GF-D8 (cell line): ENCODE data around the gene KCNQ4.

Experiments
- DNase-seq: peaks from one replicate; lab custom pipeline; 2025; lab: John Stamatoyannopoulos, UW

KCNQ4 gene

DNA sequence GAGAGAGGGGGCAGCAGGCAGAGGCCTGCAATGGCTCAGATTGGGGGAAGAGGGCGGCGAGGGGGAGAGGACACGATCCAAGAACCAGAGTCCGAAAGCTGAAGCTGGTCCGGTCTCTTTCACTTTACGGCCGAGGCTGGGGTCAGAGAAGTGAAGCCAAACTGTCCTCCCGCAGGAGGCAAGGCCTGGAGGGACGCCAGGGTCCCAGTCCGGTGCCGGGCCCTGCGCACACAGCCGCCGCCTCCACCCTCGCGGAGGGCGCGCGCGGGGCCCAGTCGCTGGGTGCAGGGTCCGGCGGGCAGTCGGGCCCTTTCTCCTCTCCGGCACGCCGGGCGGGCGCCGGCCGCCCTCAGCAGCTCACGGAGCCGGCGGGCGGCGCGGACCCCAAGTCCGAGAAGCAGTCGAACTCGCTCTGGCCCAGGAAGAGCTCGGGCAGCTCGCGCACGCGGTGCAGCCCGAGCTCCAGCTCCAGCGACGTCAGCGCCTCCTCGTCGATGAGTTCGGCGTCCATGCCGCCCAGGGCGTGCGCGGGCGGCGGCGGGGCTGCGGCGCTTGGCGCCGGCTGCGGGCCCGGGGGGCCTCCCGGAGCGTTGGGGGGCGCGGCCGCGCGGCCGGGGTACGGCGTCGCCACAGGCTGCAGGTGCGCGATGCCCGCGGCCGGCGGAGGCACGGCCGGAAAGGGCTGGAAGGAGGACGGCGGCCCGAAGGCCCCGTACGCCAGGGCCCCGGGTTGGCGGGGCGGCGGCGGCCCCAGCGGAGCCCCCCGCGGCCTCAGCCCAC lies 77.8 kb downstream of the KCNQ4 start:
- DNase-seq = no peak

DNA sequence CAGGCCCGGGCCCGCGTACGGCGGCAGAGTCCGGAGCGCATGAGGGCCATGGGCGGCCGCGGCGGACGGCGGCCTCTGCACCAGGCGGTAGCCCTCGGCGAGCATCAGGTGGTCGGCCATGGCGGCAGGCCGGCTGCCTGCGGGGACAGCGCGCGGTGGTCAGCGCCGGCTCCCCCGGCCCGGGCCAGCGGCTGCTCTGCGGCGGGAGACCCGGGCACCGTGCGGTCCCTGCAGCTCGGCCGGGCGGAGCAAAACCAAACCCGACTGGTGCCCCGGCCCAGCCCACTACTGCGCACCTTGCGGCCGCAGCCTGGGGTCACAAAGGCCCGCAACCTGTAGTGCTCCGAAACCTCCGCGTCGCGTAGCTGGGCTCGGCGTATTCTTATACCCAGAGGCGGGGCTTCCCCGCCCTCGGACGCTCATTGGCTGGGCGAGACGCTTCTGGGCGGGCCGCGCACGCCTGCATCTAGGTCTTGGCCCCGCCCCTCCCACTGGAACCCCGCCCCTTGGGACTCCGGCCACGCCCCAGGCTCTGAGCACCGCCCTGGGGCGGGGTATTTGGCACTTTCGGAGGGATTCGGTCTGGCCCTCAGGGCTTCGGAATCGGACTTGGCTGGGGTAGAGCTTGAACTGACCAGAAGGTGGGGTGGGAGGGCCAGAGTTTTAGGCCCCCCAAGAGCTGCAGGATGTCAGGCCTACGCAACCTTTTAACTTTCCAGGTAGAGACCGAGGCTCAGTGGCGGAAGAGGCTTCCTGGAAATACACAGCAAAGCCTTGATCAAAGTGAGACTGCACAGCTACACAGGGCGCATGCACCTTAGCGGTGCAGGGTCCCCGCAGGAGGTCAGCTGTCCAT lies 78.6 kb downstream of the KCNQ4 start, which contains the start of gene CITED4:
TSS of gene CITED4 (minus strand) at position 356 of the 856 bp plus-strand sequence. CDS start at position 120, 236 bp downstream.
- peak; percentile 84 for DNase-seq

DNA sequence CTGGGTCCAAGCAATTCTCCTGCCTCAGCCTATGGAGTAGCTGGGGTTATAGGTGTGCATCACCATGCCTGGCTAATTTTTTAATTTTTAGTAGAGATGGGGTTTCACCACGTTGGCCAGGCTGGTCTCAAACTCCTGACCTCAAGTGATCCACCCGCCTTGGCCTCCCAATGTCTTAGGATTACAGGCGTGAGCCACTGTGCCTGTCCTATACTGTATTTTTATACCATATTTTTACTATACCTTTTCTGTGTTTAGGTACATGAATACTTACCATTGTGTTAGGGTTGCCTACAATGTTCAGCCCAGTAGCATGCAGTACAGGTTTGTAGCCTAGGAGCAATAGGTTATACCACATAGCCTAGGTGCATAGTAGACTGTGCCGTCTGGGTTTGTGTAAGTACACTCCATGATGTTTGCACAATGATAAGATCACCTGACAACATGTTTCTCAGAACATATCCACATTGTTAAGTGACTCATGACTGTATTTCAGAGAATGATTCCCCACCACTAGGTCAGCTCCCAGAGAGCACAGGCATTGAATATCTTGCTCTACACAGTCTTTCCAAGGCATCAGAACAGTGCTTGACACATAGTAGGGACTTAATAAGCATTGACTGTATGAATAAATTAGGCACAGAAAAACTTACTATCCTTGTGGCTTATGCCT lies 84.6 kb downstream of the KCNQ4 start:
- DNase-seq = no peak

DNA sequence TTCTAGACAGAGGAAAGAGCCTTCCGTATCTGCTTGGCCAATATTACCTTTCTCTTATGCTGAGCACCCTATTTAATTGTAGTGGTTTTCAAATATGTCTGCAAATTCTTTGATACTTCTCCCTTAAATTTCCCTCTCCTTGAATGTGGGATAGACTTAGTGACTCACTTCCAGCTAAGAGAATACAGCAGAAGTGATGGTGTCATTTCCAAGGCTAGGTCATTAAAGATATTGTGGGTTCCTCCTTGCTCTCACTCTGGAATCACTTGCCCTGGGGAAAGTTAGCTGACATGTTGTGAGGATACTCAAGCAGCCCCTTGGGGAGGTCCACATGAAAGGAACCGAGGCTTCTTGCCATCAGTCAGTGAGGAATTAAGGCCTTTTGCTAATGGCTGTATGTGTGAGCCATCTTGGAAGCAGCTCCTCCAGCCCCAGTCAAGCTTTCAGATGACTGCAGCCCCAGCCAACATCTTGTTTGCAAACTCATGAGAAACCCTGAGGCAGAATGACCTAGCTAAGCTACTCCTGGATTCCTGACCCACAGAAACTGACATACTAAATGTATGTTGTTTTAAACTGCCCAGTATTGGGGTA lies 86.6 kb downstream of the KCNQ4 start:
- no peak for DNase-seq

DNA sequence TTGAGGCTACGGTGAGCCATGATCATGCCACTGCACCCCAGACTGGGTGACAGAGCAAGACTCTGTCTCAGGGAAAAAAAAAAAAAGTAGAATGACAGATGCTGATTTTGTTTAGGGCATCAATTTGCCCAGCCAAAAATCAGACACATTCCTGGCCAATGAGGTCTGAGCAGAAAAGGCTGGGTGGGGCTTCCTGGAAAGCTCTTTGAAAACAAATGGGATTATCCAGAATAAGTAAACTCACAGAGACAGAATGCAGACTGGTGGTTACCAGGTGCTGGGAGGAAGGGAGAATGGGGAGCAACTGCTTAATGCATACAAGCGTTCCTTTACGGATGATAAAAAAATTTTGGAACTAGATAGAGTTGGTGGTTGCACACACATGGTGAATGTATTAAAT lies 88.7 kb downstream of the KCNQ4 start:
- no peak for DNase-seq

DNA sequence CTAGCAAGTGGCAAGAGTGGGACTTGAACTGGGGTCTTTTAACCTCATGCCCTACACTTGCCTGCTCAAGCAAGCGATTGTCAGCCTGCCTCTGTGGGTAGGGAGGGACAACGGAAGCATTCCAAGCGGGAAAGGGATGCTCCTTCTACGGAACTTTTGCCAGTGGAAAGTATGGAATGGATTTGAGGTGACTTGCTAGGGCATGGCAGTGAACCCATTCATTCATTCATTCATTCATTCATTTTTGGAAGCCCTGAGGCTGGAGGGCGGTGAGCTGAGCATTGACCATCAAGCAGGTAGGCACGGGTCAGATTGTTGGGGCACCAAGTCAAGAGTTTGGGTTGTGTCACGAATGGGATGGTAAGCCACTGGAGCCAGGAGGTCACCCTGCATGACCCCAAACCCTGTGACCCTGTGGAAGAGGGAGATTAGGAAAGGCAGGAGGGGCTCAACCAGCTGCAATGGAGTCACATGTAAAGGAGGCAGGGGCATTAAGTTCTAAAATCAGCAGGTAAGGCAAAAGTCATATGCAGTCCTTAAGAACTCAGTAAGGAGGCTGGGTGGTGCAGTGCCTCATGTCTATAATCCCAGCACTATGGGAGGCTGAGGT lies 90.4 kb downstream of the KCNQ4 start:
- DNase-seq = no peak

DNA sequence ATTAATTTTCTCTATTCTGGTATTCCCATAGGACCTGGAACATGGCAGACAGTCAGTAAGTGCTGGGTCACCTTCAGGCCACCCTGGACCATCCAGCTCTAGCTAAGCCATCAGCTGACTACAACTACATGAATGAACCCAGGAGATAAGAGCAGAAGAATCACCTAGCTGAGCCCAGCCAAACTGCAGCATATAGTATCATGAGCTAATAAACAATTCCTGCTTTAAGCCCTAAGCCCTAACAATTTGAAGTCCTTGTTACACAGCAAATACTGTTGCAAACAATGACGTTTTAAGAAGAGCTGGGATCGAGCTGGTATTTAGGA lies 92.8 kb downstream of the KCNQ4 start:
- DNase-seq = no peak

DNA sequence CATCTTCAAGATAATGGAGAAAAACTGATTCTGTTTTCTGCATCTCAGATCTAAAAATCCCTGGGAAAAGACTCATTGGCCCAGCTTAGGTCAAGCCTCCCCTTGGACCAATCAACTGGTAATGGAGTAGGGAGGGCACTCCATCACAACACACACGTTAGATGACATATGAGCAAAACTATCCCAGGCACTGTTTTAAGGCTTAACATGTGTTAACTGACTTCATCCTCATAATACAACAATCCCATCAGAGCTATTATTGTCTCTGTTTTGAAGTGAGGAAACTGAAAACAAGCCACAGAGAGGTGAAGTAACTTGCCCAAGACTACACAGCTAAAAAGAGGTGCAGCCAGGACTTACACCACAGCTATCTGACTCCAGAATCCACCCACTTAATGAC lies 93.3 kb downstream of the KCNQ4 start:
- no peak for DNase-seq

DNA sequence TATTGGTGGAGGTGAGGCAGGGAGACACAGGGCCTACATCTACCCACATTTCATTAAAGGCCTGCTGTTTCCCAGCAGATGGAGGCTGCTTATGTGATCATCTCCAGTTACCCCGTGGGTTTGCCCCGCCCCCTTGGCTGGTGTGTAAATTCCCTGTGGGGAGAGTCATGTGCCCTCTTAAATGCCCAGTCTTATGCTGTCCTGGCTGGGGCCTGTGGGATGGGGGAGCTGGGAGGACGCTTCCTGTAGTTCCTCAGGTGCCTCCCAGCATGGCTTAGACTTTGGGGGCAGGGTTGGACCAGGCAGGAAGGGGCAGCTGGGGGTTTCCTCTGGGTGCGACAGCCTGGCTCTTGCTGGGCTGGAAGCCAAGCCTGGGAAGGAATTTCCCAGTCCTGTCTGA lies 94.1 kb downstream of the KCNQ4 start:
- no peak for DNase-seq

DNA sequence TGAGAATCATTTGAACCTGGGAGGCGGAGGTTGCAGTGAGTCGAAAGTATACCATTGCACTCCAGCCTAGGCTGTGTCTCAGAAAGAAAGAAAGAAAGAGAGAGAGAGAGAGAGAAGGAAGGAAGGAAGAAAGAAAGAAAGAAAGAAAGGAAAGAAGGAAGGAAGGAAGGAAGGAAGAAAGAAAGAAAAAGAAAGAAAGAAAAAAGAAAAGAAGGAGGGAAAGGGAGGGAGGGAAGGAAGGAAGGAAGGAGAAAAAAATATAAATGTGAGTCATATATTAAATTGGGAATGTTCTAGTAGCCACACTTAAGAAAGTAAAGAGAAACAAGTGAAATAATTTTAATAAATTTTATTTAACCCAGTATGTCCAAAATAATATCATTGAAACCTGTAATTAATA lies 95.3 kb downstream of the KCNQ4 start:
- no peak for DNase-seq

DNA sequence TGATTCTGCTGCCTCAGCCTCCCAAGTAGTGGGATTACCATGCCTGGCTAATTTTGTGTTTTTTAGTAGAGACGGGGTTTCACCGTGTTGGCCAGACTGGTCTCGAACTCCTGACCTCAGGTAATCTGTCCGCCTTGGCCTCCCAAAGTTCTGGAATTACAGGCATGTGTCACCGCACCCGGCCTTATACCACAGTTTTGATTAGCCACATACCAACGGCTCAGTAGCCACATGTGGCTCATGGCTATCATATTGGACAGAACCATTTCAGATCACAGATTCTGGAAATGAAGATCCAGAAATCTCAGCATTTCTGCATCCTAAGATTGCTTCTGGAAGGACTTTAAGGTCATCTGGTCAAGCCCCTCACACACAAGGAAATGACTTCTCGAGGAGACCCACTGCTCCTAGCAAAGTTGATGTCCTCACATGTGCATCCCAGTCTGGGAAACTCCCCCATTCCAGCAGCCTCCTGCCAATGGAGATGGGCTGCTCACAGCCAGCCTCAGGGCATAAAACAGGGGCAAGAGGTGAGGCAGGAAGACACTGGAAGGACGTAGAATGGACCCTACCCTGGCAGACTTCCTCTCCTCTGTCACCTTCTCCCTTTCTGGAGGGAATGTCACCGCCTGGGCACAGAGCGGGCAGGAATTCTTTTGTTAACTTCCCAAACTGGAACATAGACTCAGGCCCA lies 96.0 kb downstream of the KCNQ4 start:
- no peak for DNase-seq

DNA sequence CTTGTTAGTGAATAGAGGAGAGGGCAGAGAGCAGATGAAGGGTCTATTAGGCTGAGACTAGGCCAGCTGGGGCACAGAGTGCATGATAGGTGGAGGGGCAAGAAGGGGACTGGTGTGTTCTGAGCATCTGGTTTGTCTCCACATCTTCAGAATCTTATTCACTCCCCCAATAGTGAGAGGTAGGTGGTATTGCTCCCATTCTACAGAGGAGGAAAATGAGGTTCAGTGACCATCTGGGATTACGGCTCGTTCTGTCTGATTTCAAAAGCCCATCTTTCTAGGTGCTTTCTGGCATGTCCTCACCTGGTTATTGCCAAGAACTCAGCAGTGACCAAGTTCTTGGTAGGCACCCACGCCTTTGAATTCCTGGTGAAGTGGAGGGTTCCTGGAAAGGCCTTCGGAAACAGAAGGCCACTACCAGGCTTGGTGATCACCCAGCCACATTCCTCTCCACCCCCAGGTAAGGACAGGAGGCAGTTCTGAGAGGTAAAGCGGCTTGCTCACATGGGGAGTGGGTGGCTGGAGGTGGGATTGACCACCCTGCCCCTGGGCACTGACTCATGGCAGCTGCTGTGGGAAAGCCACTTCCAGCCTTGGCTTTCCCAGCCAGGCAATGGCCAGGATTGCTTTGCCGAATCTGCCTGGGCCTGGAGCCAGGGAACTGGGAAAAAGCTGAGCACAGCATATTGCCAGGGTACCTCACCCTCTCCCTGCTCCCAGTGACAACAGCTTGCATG lies 97.4 kb downstream of the KCNQ4 start:
- DNase-seq = no peak

DNA sequence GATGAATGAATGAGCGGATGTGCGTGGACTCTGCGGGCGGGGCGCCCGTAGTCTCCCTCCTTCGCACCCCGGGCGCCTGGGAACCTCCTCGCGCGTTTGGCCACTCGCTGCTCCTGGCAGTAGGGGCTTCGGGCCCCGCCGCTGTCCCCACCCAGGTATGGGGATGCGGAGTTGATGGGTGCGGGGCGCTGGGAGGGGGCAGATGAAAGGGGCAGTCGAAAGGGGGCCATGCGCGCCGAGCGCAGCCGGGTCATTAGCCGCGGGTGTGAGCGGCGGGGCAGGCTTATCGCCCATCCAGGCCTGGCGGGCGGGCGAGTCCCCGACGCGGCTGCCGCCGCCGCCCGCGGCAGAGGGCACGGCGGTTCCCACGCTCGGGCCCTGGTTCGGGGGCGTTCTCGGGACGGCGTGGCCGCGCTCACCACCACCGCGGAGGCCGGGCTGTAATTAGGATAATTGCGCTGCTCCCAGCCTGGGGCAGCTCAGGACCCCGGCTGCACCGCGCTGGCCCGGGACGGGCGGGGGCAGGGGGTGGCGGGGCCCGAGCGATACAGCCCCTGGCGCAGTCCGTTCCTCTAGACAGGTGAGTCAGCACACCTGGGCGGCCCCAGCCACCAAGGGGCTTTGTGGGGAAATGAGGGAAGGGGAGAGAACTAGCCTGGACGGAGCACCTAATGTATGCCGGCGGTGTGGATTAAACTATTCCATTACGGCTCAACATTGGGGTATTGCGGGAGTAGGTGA lies 100.6 kb downstream of the KCNQ4 start:
- no peak for DNase-seq

DNA sequence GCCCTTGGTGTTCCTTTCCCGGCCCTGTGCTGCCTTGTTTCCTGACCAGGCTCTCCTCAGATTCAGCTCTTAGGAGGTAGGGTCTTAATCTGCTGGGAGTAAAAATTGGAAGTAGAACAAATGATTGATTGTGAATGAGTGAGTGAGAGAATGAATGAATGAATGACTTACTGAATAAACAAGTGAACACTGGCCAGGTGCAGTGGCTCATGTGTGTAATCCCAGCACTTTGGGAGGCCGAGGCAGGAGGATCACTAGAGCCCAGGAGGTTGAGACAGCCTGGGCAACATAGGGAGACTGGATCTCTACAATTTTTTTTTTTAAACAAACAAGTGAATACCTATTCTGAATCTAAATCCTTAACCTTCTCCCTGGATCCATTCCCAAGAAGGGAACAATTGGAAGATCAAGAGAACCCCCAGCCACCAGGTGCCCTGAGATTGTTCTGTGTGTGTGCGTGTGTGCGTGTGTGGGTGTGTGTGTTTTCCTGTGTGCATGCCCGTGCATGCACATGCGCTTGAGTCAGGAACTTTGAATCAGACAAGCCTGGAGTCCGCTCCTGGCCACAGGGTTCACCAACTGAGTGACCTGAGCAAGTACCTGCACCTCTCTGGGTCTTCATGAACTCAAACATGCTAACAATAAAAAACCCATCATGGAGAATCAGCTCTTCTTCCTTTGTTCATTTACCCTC lies 102.9 kb downstream of the KCNQ4 start:
- no peak for DNase-seq

DNA sequence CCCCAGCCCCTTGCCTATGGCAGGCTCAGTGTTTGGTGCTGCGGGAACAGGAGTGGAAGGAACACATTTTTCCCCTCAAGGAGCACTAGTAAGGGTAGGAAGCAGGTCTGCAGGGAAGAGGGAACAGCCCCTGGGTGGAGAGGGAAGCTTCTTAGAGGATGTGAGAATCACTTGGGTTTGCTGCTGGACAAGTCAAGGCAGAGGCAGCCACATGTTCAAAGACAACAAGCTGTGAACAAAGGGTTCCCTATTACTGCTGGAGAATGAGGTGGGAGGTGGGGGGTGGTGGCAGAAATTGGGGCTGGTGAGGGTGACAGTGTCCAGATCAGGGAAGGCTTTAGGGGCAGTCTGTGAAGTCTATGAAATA lies 103.4 kb downstream of the KCNQ4 start:
- no peak for DNase-seq

DNA sequence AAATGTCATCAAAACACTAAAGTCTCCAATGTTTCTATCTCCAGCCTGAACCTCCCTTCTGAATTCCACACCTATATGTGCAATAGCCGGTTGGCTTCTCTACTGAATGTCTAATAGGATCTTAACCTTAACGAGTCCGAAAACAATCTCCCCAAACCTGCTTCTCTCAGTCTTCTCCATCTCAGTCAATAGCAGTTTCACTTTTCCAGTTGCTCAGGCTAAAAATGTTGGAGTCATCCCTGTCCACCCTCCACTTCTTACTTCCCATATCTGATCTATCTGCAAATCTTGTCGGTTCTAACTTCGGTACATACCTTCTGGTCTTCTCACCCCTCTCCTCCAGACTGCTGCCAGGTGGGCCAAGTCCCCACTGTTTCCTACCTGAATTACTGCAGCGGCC lies 104.1 kb downstream of the KCNQ4 start:
- no peak for DNase-seq
